Osteocyte (in vitro differentiated cells): ENCODE measurements around the gene ARHGAP31. TPM values are rescaled to one million over a fixed set of nuclear protein-coding genes. Genes with fewer than 3 reads are reported as not detected.

ENCODE experiments used
- DNase-seq: peaks from one replicate; pipeline ENCODE4 v3.0.0; 2021; ENCODE audit warnings: mixed read lengths; ENCODE audit not compliant: unreplicated experiment; ENCODE audit errors: extremely low spot score
- H3K27ac Mint-ChIP-seq: one replicate; pipeline ENCODE4 v1.8.0; 2021; ENCODE audit warnings: mild to moderate bottlenecking, mixed read lengths; ENCODE audit not compliant: unreplicated experiment
- H3K27me3 Mint-ChIP-seq: one replicate; pipeline ENCODE4 v1.8.0; 2021; ENCODE audit warnings: mixed read lengths; ENCODE audit not compliant: unreplicated experiment
- H3K36me3 Mint-ChIP-seq: one replicate; pipeline ENCODE4 v1.8.0; 2021; ENCODE audit warnings: mixed read lengths; ENCODE audit not compliant: unreplicated experiment
- H3K4me1 Mint-ChIP-seq: one replicate; pipeline ENCODE4 v1.8.0; 2021; ENCODE audit warnings: mixed read lengths; ENCODE audit not compliant: unreplicated experiment
- H3K4me3 Mint-ChIP-seq: one replicate; pipeline ENCODE4 v1.8.0; 2021; ENCODE audit warnings: mild to moderate bottlenecking, moderate library complexity, mixed read lengths; ENCODE audit not compliant: unreplicated experiment
- H3K9me3 Mint-ChIP-seq: one replicate; pipeline ENCODE4 v1.8.0; 2021; ENCODE audit warnings: mixed read lengths; ENCODE audit not compliant: unreplicated experiment
- CTCF ChIP-seq: fragments of 200-600 bp; sonication (generic); IDR thresholded peaks from 2 replicates; pipeline ENCODE4 v1.5.0; 2021; ENCODE audit warnings: antibody characterized with exemption, mild to moderate bottlenecking, moderate library complexity
- long read RNA-seq: library from polyadenylated mRNA; unstranded; transcript quantifications from one replicate; pipeline ENCODE4 v2.0.0, GENCODE V29; 2021
- total RNA-seq: library from RNA; stranded (reverse); gene quantifications from 2 replicates; pipeline ENCODE4 v1.2.1, GENCODE V29; 2021

ARHGAP31 gene
- total RNA-seq = 49.7 and 51.0 TPM in 2 replicates
- long read RNA-seq, full-length matches to known transcripts = 1 of 47 reads
- long read RNA-seq, partial matches to known transcripts = 4 of 47 reads
- long read RNA-seq, other reads (novel, unspliced or antisense) = 42 of 47 reads

DNA sequence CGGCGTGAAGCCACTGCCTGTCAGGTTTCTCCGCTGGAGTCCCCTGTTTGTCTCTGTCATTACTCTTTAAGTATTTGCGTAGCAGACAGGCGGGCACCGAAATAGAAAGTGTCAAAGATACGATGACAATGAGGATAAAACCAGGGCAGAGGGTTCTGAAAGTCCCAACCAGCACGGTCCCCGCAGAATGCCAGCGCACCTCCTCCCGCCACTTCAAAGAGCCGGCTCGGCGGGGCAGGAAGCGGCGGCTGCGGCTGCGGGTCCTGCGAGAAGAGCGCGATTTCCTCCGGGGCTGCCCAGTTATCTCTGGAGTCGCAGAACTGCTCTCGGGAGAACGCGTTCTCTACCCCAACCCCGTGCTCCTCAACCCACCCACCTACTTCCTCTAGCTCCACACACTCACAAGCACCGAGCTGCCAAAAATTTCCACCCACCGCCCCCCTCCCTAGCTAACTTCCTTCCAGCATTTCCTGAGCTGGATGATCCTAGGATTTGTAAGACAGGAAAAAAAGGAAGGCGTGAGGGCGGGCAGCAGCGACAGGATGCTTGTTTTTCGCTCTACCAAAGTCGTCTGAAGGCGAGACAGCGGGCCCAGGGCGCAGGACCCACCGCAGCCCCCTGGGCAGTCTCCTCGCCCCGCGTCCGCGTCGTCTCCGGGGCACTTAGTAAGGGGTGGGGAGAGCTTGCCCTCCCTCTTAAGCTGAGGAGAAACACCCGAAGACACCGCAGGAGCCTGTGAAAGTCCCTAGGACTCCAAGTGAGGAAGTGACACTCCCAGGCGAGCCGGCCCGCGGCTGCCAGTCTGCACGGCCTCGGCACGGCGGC is at the start of gene ARHGAP31:
Gene ARHGAP31, plus strand, starts transcription at position 513 of the 825 bp plus-strand sequence. CDS start 522 bp downstream, outside the sequence.
- Mint-ChIP-seq H3K4me3 (peak within 1 kb of the TSS; percentile 90), H3K9me3 (no peaks in the 10 kb centered on the region), H3K36me3 (peaks cover 13% of the 10 kb centered on the region), H3K4me1 (peaks cover 43% of the 10 kb centered on the region), H3K27ac (peak within 1 kb of the TSS; percentile 92), H3K27me3 (no peaks in the 10 kb centered on the region)
- TF ChIP-seq CTCF = no peak
- no peak for DNase-seq

GRCh38 chr3:119245778-119246177 is 48.4 kb upstream of the ARHGAP31 start:
- no peak for TF ChIP-seq CTCF
- Mint-ChIP-seq H3K4me1 (peaks cover 8% of the 10 kb centered on the region), H3K27ac (no peak overlapping the region), H3K9me3 (peaks cover 29% of the 10 kb centered on the region), H3K4me3 (no peak overlapping the region), H3K27me3 (peaks cover 9% of the 10 kb centered on the region), H3K36me3 (peaks cover 12% of the 10 kb centered on the region)
- no peak for DNase-seq

DNA sequence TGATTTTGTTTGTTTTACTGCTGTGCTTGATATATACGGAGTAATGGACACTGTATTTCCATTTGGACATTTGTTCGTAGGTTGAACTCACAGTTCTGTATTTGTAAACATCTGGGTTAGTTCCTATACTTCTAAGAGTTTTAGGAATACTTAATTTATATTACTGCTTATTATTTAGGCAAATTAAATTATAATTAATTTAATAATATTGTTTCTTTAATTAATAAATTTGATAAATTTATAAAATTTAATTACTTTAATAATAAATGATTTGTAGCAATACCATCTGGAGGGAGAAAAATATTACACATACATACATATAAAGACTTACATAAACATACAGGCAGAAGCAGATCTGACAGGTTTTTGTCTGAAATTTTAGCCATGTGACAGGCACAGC is 39.0 kb upstream of the ARHGAP31 start:
- TF ChIP-seq CTCF = no peak
- no peak overlapping the region for H3K4me3 Mint-ChIP-seq
- no peak for DNase-seq
- no peak overlapping the region for H3K27ac Mint-ChIP-seq
- H3K27me3 Mint-ChIP-seq = peaks cover 15% of the 10 kb centered on the region
- H3K36me3 Mint-ChIP-seq = no peaks in the 10 kb centered on the region
- H3K9me3 Mint-ChIP-seq = peaks cover 13% of the 10 kb centered on the region
- H3K4me1 Mint-ChIP-seq = no peaks in the 10 kb centered on the region

- Mint-ChIP-seq H3K4me3 (no peak overlapping the region), H3K9me3 (no peaks in the 10 kb centered on the region), H3K27ac (no peak overlapping the region), H3K27me3 (peaks cover 17% of the 10 kb centered on the region), H3K36me3 (no peaks in the 10 kb centered on the region), H3K4me1 (no peaks in the 10 kb centered on the region)
- DNase-seq = no peak
- TF ChIP-seq CTCF = no peak
These were observed 37.1 kb upstream of the ARHGAP31 start for GRCh38 chr3:119257111-119257510.

- no peak for TF ChIP-seq CTCF
- DNase-seq = no peak
These were observed 36.4 kb upstream of the ARHGAP31 start for GRCh38 chr3:119257654-119258410.

More at GRCh38 chr3:119257654-119258410, 36.4 kb upstream of the ARHGAP31 start:
- Mint-ChIP-seq H3K4me1 (no peaks in the 10 kb centered on the region), H3K4me3 (no peak overlapping the region), H3K36me3 (no peaks in the 10 kb centered on the region), H3K9me3 (no peaks in the 10 kb centered on the region), H3K27me3 (peaks cover 16% of the 10 kb centered on the region), H3K27ac (no peak overlapping the region)
